HG02763 (cell line): ENCODE data around the gene ITGA2B.
"Not testable (repeated sequence)": the region's sequence is repeated elsewhere in the genome, so short reads cannot be mapped to it uniquely, and the experiment has no call there.

Experiments
- ATAC-seq: cut with Tn5 transposase; IDR thresholded peaks from one replicate; pipeline ENCODE4 v1.9.1; 2021; ENCODE audit warnings: mild to moderate bottlenecking, moderate library complexity; ENCODE audit not compliant: unreplicated experiment

The ITGA2B gene

DNA sequence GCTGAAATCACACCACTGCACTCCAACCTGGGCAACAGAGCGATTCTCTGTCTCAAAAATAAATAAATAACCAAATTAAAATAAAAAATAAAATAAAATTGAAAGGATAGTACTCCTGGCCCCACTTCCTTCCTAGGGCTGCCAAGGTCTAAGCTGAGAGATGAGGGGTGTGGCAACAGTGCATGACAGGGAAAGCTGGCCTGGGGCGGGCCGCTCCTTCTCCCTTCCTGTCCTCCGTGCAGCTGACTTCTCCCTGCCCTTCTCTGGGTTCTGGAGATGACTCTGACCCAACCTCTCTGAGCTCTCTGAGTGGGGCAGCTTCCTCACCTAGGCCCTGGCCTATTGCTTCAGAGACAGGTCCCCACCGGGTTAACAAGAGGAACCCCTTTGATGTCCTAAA, 56.1 kb downstream of the ITGA2B start:
- no peak for ATAC-seq

DNA sequence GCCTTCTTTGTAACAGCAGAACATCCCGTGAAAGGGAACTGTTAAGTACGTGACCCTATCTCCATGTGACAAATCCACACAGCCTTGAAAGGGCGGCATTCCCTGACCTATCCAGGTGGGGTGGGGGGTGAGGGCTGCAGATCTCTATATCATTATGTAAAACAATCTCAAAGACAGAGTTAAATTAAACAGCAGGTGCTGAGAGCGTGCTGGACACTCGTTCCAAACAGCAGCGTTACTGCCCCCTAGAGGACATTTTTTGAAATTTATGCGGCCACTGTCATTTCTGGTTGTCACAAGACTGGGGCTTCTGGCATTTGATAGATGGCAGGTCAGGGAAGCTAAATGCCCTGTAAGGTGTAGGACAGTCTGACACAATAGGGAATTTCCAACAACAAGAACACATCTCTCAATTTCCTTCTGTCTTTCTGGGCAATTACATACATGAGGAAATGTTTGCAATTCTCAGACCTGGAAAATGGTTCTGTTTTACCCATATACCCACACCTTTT, 58.1 kb downstream of the ITGA2B start:
- ATAC-seq, result no peak

DNA sequence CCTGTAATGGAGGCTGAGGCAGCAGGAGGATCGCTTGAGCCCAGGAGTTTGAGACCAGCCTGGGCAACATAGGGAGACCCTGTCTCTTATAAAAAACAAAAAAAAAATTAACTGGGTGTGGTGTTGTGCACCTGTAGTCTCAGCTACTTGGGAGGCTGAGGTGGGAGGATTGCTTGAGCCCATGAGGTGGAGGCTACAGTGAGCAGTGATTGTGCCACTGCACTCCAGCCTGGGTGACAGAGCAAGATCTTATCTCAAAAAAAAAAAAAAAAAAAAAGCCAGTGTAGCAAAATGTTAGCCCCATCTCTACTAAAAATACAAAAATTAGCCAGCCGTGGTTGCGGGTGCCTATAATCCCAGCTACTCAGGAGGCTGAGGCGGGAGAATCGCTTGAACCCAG, 59.2 kb downstream of the ITGA2B start:
- not testable (repeated sequence) for ATAC-seq

DNA sequence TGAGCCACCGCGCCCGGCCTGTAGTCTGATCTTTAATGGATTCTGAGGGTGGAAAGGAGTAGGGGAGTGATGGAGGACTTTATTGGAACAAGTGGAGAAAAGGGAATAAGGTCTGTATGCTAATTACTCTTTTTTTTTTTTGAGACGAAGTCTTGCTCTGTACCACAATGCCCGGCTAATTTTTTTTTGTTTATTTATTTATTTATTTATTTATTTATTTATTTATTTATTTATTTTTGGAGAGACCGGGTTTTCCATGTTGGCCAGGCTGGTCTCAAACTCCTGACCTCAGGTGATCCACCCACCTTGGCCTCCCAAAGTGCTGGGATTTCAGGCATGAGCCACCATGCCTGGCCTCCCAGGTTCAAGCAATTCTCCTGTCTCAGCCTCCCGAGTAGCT, 59.9 kb downstream of the ITGA2B start:
- not testable (repeated sequence) for ATAC-seq

DNA sequence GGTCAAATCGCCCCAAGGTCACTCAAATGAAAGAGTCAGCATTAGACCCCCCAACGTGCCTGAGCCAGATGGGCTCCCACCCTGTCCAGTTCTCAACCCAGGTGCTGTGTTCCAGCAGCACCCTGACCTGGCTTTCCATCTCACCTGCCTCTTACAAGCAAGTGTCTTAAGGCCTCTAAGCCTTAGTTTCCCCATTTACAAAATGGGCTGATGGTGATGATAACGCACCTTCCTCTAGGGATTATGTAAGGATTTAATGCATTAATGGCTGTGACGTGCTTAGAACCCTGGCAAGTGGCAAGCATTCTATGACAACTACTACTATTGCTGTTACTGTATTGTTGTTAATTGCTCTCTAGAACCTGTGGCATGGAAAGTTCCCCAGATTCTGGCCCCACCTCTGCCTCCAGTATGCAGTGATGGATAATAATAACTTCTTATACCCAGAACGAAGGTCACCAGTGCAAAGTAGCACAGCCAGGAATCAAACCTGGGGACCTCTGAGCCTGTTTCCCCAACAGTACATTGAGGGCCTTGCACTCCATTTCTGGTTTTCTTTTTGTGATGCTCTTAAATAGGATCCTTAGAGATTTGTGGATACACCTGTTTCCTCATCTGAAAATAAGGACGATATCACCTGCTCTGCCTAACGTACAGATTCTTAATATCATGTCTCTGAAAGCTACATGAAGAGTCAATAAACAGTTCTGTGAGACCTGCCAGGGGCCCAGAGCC, 61.6 kb downstream of the ITGA2B start:
- ATAC-seq, result no peak

DNA sequence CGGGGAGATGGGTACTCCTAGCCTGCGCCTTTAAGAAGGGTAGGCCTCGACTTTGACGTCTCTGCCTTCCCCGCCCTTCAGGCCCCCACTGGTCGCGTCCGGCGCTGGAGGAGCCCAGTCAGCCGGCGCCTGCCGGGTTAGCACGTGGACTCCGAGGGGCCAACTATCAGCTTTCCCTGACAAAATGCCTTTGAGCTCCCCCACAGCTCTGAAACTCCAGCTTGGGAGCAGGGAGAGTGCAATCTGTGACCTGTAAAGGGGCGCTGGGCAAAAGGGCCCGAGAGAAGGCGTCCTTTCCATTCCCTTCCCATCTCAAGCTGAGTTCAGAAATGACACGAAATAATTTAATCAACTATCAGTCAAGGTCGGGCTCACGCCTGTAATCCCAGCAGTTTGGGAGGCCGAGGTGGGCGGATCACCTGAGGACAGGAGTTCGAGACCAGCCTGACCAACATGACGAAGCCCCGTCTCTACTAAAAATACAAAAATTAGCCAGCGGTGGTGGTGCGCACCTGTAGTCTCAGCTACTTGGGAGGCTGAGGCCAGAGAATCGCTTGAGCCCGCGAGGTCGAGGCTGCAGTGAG, 62.5 kb downstream of the ITGA2B start:
- ATAC-seq, result peak; percentile 54

DNA sequence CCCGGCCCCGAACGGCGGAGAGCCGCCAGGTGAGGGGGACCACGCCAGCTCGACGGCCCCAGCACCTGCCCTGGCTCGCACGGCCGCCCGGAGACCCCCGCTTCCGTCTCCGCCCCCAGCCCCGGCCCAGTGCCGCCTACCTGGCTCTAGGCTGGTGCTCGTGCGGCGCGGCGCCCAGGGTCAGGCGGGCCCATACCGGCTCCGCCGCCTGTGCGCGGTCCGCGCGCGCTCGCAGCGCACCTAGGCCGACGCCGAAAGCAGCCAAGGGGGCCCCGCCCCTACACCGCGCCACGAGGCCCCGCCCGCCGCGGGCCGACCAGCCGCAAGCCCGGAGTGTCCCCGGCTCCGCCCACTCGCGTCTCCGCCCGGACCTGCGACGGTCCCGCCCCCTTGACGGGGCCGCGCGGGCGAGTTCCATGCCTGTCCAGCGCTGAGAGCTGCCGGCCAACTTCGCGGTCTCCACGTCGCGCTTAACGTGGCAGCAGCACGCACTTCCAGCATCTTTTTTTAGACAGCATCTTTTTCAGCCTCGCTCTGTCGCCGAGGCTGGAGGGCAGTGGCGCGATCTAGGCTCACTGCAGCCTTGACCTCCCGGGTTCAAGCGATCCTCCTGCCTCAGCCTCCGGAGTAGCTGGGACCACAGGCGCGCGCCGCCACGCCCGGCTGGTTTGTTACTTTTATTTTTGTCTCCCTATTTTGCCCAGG, 64.7 kb downstream of the ITGA2B start, which contains the start of gene SLC25A39:
Gene SLC25A39 (minus strand): TSS at position 253 of the 705 bp plus-strand sequence. CDS start 1,261 bp downstream, outside the sequence.
- peak; percentile 73 for ATAC-seq

DNA sequence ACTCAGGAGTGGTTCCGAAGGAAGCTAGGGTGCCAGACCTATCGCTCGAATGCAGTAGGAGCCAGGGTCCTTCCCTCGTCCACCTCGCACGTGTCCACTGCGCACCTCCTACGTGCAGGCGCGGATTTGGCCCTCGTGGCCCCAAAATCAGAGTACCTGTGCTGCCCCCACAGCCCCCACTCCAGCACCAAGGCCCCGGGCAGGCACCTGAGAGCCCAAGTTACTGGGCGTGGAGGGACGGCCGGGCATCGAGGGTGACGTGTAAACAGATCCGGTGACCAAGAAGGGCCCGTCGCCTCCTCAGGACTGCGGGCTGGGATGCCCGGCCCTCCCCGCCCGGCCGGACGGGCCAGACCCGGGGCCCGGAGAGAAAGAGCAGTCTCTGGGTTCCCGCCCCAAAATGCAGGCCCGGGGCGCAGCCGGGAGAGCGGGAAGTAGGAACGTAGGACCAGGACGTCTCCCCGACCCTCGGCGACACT, 65.3 kb downstream of the ITGA2B start:
- no peak for ATAC-seq

DNA sequence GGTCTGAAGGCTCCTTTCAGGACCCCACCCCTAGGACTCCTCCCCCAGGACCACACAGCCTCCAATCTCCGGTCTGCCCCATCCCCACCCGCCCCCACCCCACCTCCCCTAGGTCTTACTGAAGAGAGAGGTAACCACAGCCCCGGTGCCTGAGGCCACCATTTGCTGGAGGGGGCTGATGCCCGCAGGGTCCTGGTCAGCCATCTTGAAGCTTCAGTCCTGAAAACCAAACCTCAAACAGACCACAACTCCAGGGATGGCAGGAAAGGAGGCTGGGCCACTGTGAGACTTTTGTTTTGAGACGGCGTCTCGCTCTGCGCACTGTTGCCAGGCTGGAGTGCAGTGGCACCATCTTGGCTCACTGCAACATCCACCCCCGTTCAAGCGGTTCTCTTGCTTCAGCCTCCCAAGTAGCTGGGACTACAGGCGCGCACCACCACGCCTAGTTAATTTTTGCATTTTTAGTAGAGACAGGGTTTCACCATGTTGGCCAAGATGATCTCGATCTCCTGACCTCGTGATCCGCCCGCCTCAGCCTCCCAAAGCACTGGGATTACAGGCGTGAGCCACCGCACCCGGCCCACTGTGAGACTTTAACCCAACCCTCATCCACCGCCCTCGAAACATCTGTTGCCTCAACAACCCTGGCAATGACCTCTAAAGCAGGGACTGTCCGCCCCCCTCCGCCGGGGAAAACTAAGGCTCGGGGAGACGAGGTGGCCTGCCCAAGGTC, 65.9 kb downstream of the ITGA2B start:
- no peak for ATAC-seq

DNA sequence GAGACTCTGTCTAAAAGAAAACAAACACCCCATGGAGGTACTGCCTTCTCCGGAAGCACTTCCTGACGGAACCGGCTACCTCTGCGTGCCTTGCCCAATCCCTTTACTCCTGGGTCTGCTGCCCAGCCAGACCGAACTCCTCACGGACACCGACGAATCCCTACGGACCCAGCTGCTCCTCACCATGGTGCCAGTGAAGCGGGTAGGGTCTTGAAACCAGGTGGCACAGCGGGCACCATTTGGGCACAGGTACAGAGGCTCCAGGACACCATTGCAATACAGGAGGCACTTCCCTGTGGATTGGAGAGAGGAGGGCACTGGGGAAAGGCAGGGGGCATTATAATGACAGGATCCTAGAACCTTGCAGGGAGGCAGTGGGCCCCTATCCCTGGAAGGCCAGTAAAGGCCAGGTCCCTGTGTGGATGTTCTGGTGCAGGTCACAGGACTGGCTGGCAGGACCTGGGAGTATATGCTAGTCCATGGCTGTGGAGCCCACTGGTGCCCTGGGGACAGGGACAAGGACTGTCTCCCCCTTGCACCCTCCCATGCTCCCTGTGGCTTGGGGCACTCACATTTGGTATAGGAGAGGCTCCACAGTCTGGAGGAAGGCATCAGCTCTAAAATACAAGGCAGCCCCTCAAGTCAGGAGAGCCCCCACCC, 67.1 kb downstream of the ITGA2B start:
- ATAC-seq, result no peak
